DOHH2 (cell line): ENCODE measurements around the gene RING1.

Source experiments
- H3F3A ChIP-seq: fragments of 200-600 bp; sonication (generic), shearing (Covaris generic); 2 replicates; pipeline ENCODE4 v1.6.0; 2016; ENCODE audit warnings: antibody characterized with exemption, mild to moderate bottlenecking; ENCODE audit not compliant: control insufficient read depth, insufficient read depth
- H3K27ac ChIP-seq: fragments of 200-600 bp; sonication (generic); 2 replicates; pipeline ENCODE4 v1.5.1; 2014; ENCODE audit warnings: low read depth, mild to moderate bottlenecking, low read length, moderate library complexity
- H3K27me3 ChIP-seq: fragments of 200-600 bp; sonication (generic); 2 replicates; pipeline ENCODE4 v1.6.1; 2014; ENCODE audit warnings: mild to moderate bottlenecking, low read length, mixed read lengths; ENCODE audit not compliant: control insufficient read depth
- H3K36me3 ChIP-seq: fragments of 200-600 bp; sonication (generic); 2 replicates; pipeline ENCODE4 v1.6.1; 2014; ENCODE audit warnings: mild to moderate bottlenecking, low read length, moderate library complexity, mixed read lengths; ENCODE audit not compliant: control insufficient read depth
- H3K4me1 ChIP-seq: fragments of 200-600 bp; sonication (generic); 2 replicates; pipeline ENCODE4 v1.6.1; 2014; ENCODE audit warnings: mild to moderate bottlenecking, low read length, mixed read lengths; ENCODE audit not compliant: control insufficient read depth
- H3K4me2 ChIP-seq: fragments of 200-600 bp; sonication (generic); 2 replicates; pipeline ENCODE4 v1.6.0; 2014; ENCODE audit warnings: mild to moderate bottlenecking, low read length, moderate library complexity
- H3K4me3 ChIP-seq: fragments of 200-600 bp; sonication (generic); 2 replicates; pipeline ENCODE4 v1.5.1; 2014; ENCODE audit warnings: mild to moderate bottlenecking, low read length, mixed read lengths
- H3K79me2 ChIP-seq: fragments of 200-600 bp; sonication (generic); 2 replicates; pipeline ENCODE4 v1.6.1; 2014; ENCODE audit warnings: mild to moderate bottlenecking, low read length, mixed read lengths; ENCODE audit not compliant: control insufficient read depth
- H3K9me2 ChIP-seq: fragments of 200-600 bp; sonication (generic); replicated peaks from 2 replicates; pipeline ENCODE4 v1.6.1; 2014; ENCODE audit warnings: mild to moderate bottlenecking, low read length, mixed read lengths; ENCODE audit not compliant: control insufficient read depth
- H3K9me3 ChIP-seq: fragments of 200-600 bp; sonication (generic); 2 replicates; pipeline ENCODE4 v1.6.1; 2014; ENCODE audit warnings: antibody characterized with exemption, low read length, mixed read lengths; ENCODE audit not compliant: control insufficient read depth, insufficient read depth
- H4K20me1 ChIP-seq: fragments of 200-600 bp; sonication (generic); 2 replicates; pipeline ENCODE4 v1.6.0; 2014; ENCODE audit warnings: low read depth, mild to moderate bottlenecking, antibody characterized with exemption, low read length, moderate library complexity; ENCODE audit not compliant: control insufficient read depth, insufficient read depth
- CTCF ChIP-seq: fragments of 200-600 bp; sonication (generic); IDR thresholded peaks from one replicate; pipeline ENCODE4 v1.5.1; 2014; ENCODE audit warnings: antibody characterized with exemption, mild to moderate bottlenecking, low read depth, low read length; ENCODE audit not compliant: poor library complexity, severe bottlenecking
- EZH2phosphoT487 ChIP-seq: fragments of 200-600 bp; sonication (generic); IDR thresholded peaks from 2 replicates; pipeline ENCODE4 v1.6.1; 2017; ENCODE audit warnings: borderline replicate concordance, mild to moderate bottlenecking, antibody characterized with exemption, low read length, moderate library complexity, mixed read lengths

Gene RING1

DNA sequence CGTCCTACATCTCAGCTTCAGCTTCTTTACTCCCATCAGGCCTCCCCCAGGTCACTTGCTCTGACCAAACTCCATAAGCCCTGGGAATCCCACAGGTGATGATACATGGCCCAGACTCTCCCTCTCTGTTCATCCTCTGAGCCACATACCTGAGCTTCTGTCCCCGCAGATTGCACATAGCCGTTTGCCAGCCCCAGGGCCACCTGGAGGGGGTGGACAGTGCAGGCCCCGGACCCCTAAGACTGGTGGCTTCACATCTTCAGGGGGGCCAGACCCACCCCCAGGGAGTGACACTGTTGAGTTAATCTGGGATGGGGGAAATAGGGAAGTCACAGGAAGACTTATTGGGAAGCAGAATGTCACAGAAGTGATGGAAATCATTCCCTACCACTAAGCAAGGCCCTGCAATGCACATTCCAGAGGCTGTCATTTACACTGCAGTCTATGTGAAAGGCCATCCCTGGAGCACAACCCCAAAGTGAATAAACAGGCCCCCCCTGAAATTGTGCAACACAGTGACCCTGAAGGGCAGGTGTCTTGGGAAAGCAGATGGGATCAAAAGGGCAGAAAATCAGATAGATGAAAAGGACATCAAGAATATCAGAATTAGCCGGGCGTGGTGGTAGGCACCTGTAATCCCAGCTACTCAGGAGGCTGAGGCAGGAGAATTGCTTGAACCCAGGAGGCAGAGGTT lies 10.0 kb upstream of the RING1 start:
- Histone ChIP-seq H3K4me1 (peaks cover 38% of the 10 kb centered on the region), H3K36me3 (peaks cover 69% of the 10 kb centered on the region), H3K4me2 (peak overlapping the region; percentile 98), H3K4me3 (no peak overlapping the region), H4K20me1 (0 out of 2 replicates have a peak, but pooled peaks cover 4% of the 10 kb centered on the region), H3K9me3 (no peaks in the 10 kb centered on the region), H3F3A (peaks cover 11% of the 10 kb centered on the region), H3K79me2 (peaks cover 51% of the 10 kb centered on the region), H3K27ac (no peak overlapping the region), H3K27me3 (no peaks in the 10 kb centered on the region), H3K9me2 (no peaks in the 10 kb centered on the region)
- TF ChIP-seq EZH2phosphoT487 (no peak), CTCF (no peak)

DNA sequence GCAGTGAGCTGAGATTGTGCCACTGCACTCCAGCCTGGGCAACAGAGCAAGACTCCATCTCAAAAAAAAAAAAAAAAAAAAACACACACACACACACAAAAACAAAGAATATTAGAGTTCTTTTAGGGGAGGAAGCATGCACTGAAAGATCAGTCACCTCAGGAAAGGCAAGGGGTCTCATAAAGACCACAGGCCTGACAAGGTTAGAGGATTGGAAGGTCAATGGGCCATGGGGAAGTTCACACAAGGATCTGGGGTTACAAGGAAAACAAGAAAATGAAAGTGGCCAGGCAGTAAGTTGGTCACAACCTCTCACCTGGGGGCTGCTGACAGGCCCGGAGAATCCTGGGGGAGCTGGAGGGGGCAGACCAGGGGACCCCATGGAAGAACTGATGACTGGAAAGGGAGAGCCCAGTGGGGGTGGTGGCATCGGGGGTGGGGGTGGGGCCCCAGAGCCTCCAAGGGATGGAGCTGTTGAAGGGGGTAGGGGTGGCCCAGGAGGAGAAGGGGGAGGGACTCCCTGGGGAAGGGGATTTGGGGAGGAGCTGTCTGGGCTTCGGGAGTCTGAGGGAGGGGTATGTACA lies 9.4 kb upstream of the RING1 start:
- no peaks in the 10 kb centered on the region for H3K9me3 ChIP-seq
- no peaks in the 10 kb centered on the region for H3K9me2 ChIP-seq
- H3K4me1 ChIP-seq = peaks cover 44% of the 10 kb centered on the region
- no peak for TF ChIP-seq EZH2phosphoT487
- TF ChIP-seq CTCF = no peak
- H3K36me3 ChIP-seq = peaks cover 74% of the 10 kb centered on the region
- H3K27me3 ChIP-seq = no peaks in the 10 kb centered on the region
- H3F3A ChIP-seq = peaks cover 13% of the 10 kb centered on the region
- H3K4me3 ChIP-seq = peak overlapping the region; percentile 91
- 0 out of 2 replicates have a peak, but pooled peaks cover 4% of the 10 kb centered on the region for H4K20me1 ChIP-seq
- H3K27ac ChIP-seq = no peak overlapping the region; the same call in 1 of the 2 replicates
- H3K79me2 ChIP-seq = peaks cover 52% of the 10 kb centered on the region
- H3K4me2 ChIP-seq = peak overlapping the region; percentile 98

- no peaks in the 10 kb centered on the region for H3K9me3 ChIP-seq
- peaks cover 68% of the 10 kb centered on the region for H3K36me3 ChIP-seq
- peaks cover 48% of the 10 kb centered on the region for H3K4me1 ChIP-seq
- H3F3A ChIP-seq = peaks cover 13% of the 10 kb centered on the region
- H3K79me2 ChIP-seq = peaks cover 54% of the 10 kb centered on the region
- no peaks in the 10 kb centered on the region for H3K27me3 ChIP-seq
- H4K20me1 ChIP-seq = 0 out of 2 replicates have a peak, but pooled peaks cover 4% of the 10 kb centered on the region
- H3K27ac ChIP-seq = peak overlapping the region; percentile 87
- H3K4me3 ChIP-seq = peak overlapping the region; percentile 91
- no peak for TF ChIP-seq CTCF
- TF ChIP-seq EZH2phosphoT487 = no peak
- H3K4me2 ChIP-seq = peak overlapping the region; percentile 98
- H3K9me2 ChIP-seq = no peaks in the 10 kb centered on the region
These were observed 8.5 kb upstream of the RING1 start for GRCh38 chr6:33199687-33200218.
